GM12878 (cell line): ENCODE data around the gene CMYA5. TPM values are rescaled to one million over a fixed set of nuclear protein-coding genes. Genes with fewer than 3 reads are reported as not detected.
"Not testable (repeated sequence)": the region's sequence is repeated elsewhere in the genome, so short reads cannot be mapped to it uniquely, and the experiment has no call there.

ENCODE experiments used
- ATAC-seq: fragments of 200-7000 bp; cut with Tn5 transposase; 3 replicates; pipeline ENCODE4 v1.9.1; 2020; ENCODE audit warnings: mild to moderate bottlenecking, moderate library complexity
- BruUV-seq: library from RNA; stranded (reverse); fragments of 400-500 nt; replicated peaks from 2 replicates; lab custom pipeline; 2021; lab: Mats Ljungman, UMichigan
- CTCF ChIA-PET: fragments of 300-600 bp; sonication (Branson Sonifier 250); formaldehyde crosslinking; extraction: SDS; loops from one replicate; lab custom pipeline; 2021; ENCODE audit warnings: inconsistent platforms; lab: Yijun Ruan, JAX
- POLR2A ChIA-PET: fragments of 350-600 bp; formaldehyde crosslinking; extraction: SDS; loops from one replicate; lab custom pipeline; 2021; ENCODE audit warnings: inconsistent platforms; lab: Charles Lee
- RAD21 ChIA-PET: fragments of 300-600 bp; sonication (Branson Sonifier 250); formaldehyde crosslinking; loops from one replicate; lab custom pipeline; 2023; ENCODE audit warnings: antibody characterized with exemption; ENCODE audit not compliant: unreplicated experiment; lab: Charles Lee
- SMC1A ChIA-PET: fragments of 300-600 bp; sonication (Branson Sonifier 250); formaldehyde crosslinking; loops from one replicate; lab custom pipeline; 2023; ENCODE audit not compliant: unreplicated experiment, uncharacterized antibody; lab: Charles Lee
- DNase-seq: peaks from one replicate; pipeline ENCODE4 v3.0.0-alpha.2; 2011; ENCODE audit warnings: low read depth, low spot score
- FAIRE-seq: peaks from 3 replicates; lab custom pipeline; 2011; peaks lifted over from hg19 to GRCh38; lab: Jason Lieb, UNC
- H2AFZ ChIP-seq: 2 replicates; pipeline ENCODE4 v1.6.0; 2011; ENCODE audit warnings: low read depth, low read length, control low read depth; ENCODE audit not compliant: control insufficient read depth
- H3K27ac ChIP-seq: 2 replicates; pipeline ENCODE4 v1.5.1; 2011; ENCODE audit warnings: control low read depth; ENCODE audit not compliant: control insufficient read depth, insufficient read depth
- H3K27me3 ChIP-seq, 2 experiments: replicated peaks in 1 of 2; 2 replicates each; pipeline versions ENCODE4 v1.6.0 to v1.6.1; 2011; ENCODE audit warnings: low read length in 1 of 2; ENCODE audit not compliant: control insufficient read depth in 2 of 2, insufficient read depth in 2 of 2
- H3K36me3 ChIP-seq, 2 experiments: 2 replicates each; pipeline ENCODE4 v1.5.1; 2011; ENCODE audit warnings: low read length in 1 of 2; ENCODE audit not compliant: control insufficient read depth in 2 of 2, insufficient read depth in 2 of 2
- H3K4me1 ChIP-seq: 2 replicates; pipeline ENCODE4 v1.6.1; 2011; ENCODE audit warnings: mild to moderate bottlenecking, low read length, moderate library complexity, mixed read lengths; ENCODE audit not compliant: control insufficient read depth, insufficient read depth
- H3K4me2 ChIP-seq: 2 replicates; pipeline ENCODE4 v1.6.0; 2011; ENCODE audit warnings: control low read depth; ENCODE audit not compliant: control insufficient read depth, insufficient read depth
- H3K4me3 ChIP-seq: fragments of 200-600 bp; sonication (generic); 2 replicates; pipeline ENCODE4 v1.5.1; 2016
- H3K79me2 ChIP-seq: 2 replicates; pipeline ENCODE4 v1.6.0; 2011; ENCODE audit warnings: low read length; ENCODE audit not compliant: control insufficient read depth, insufficient read depth
- H3K9ac ChIP-seq: 2 replicates; pipeline ENCODE4 v1.8.0; 2011; ENCODE audit warnings: low read length, control low read depth, mixed read lengths; ENCODE audit not compliant: control insufficient read depth, insufficient read depth
- H3K9me3 ChIP-seq: replicated peaks from 3 replicates; pipeline ENCODE4 v1.5.1; 2011; ENCODE audit warnings: mild to moderate bottlenecking, low read length; ENCODE audit not compliant: control insufficient read depth, insufficient read depth
- H4K20me1 ChIP-seq: 2 replicates; pipeline ENCODE4 v1.6.0; 2011; ENCODE audit not compliant: control insufficient read depth, insufficient read depth
- CBX3 ChIP-seq: fragments of 200-600 bp; sonication (generic); IDR thresholded peaks from 2 replicates; pipeline ENCODE4 v1.6.1; 2016; ENCODE audit warnings: low read depth, borderline replicate concordance
- EGR1 ChIP-seq, 2 experiments: IDR thresholded peaks; 1 replicate in 1 of 2; 2 replicates in 1 of 2; pipeline ENCODE4 v1.6.1; 2011 to 2012; ENCODE audit warnings: low read depth in 2 of 2, low read length in 2 of 2, borderline replicate concordance in 1 of 2, mild to moderate bottlenecking in 1 of 2, moderate library complexity in 1 of 2
- RFX5 ChIP-seq: IDR thresholded peaks from 2 replicates; pipeline ENCODE4 v1.6.1; 2011; ENCODE audit warnings: low read depth, low read length, improper control_type of control experiment
- SREBF1 ChIP-seq: IDR thresholded peaks from 2 replicates; pipeline ENCODE4 v1.6.1; 2012; ENCODE audit warnings: mild to moderate bottlenecking, low read length
- WGBS: methylation state at CpG from one replicate; pipeline ENCODE4 v1.1.6; 2016; ENCODE audit warnings: low lambda C conversion rate; ENCODE audit not compliant: insufficient replicate concordance, insufficient coverage; ENCODE audit errors: missing lambda C conversion rate; 5-methylcytosine and 5-hydroxymethylcytosine counted together
- in situ Hi-C: fragments of 300-500 bp; cut with MboI; formaldehyde crosslinking; loops from 9 replicates; pipeline ENCODE4 v1.14.3; 2018; ENCODE audit warnings: mixed read lengths
- intact Hi-C: fragments of 100-400 bp; cut with micrococcal nuclease; formaldehyde crosslinking; loops from one replicate; pipeline ENCODE4 v1.14.2; 2022; ENCODE audit not compliant: unreplicated experiment
- polyA plus RNA-seq, 11 experiments: library from polyadenylated mRNA; depleted of rRNA in 4 of 11; unstranded in 6 of 11; stranded (reverse) in 5 of 11; fragments of >200 nt; fragmentation: Nextera tagmentation in 4 of 11; fragmentation: Illumina TruSeq in 1 of 11; extraction: Ambion mirVana in 4 of 11; extraction: Trizol in 1 of 11; gene quantifications; 1 replicate in 1 of 11; 2 replicates in 10 of 11; pipeline versions ENCODE4 v1.2.1 to v1.2.3, GENCODE V29; 2011 to 2016; ENCODE audit warnings: inconsistent platforms in 2 of 11, missing spikeins in 2 of 11, low read depth in 1 of 11
- total RNA-seq, 4 experiments: library from RNA; depleted of rRNA in 3 of 4; stranded (reverse); fragments of >200 nt in 3 of 4; fragmentation: Illumina TruSeq in 1 of 4; extraction: Trizol in 1 of 4; gene quantifications; 2 replicates each; pipeline versions ENCODE4 v1.2.1 to v1.2.3, GENCODE V29; 2013 to 2021

The CMYA5 gene
- total and polyA plus RNA-seq, 10 of the 15 experiments (the other 5 are each of a cell fraction or from before 2014, with no cell fraction given) = 0.01 to 0.34 (median 0.16) TPM; not detected in 1

DNA sequence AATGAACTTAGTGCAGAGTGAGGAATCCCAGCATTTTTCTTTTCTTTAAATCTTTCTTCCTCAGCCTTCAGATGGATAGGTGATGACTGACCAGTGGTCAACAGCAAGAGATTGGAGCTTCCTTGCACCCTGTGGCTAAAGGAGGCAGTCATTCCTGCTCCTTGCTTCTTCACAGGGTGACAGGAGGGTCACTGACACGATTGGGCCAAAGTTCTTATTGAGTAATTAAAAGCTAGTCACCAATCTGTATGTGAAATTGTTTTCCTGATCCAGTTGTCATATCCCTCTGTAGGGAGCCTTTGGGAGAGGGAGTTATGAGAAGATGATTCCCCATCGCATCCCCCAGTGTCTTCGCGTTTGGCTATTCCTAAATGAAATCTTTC, 85.2 kb downstream of the CMYA5 start:
- Histone ChIP-seq H3K27me3 (no peaks in the 10 kb centered on the region), H2AFZ (no peak overlapping the region), H4K20me1 (no peaks in the 10 kb centered on the region), H3K4me1 (no peaks in the 10 kb centered on the region), H3K36me3 (no peaks in the 10 kb centered on the region), H3K4me3 (no peak overlapping the region), H3K27ac (no peak overlapping the region), H3K79me2 (no peaks in the 10 kb centered on the region), H3K9ac (no peak overlapping the region), H3K4me2 (no peak overlapping the region), H3K9me3 (no peaks in the 10 kb centered on the region)
- ChIA-PET POLR2A (no interaction called here), CTCF (interaction anchor here (0.9 to 2.8 kb wide), 9 partner anchors 12 to 309 kb away, joined by 3 to 8 read pairs (median 3); no protein-coding TSS in a partner anchor), SMC1A (interaction anchor here (0.6 to 1.6 kb wide), 5 partner anchors 10 to 207 kb away, joined by 3 read pairs; no protein-coding TSS in a partner anchor), RAD21 (interaction anchor here (2.0 kb wide), 1 partner anchor 217 kb away, joined by 7 read pairs; no protein-coding TSS in a partner anchor)
- 75% methylated on average over 4 of the region's 4 CpGs for WGBS
- in situ Hi-C loops (no loop called here), intact Hi-C loops (no loop called here)
- no TSS peak for BruUV-seq
- TF ChIP-seq SREBF1 (no peak), EGR1 (IDR thresholded peaks at IDR 0.05; ENCODE audit: borderline replicate concordance in 1 of 2, low read depth in 2 of 2, low read length in 2 of 2) (no peak), RFX5 (no peak), CBX3 (no peak)
- ATAC-seq (no peak), FAIRE-seq (no peak), DNase-seq (no peak)

DNA sequence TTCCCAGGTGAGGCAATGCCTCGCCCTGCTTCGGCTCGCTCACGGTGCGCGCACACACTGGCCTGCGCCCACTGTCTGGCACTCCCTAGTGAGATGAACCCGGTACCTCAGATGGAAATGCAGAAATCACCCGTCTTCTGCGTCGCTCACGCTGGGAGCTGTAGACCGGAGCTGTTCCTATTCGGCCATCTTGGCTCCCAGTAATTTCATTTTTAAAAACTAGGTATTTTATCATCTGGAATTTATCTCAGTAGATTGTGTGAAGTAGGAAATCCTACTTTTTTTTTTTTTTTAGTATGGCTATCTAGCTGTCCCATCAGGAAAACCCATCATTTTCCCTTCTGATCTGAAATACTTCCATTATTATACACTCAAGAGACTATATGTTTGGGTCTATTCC, 95.1 kb downstream of the CMYA5 start:
- H3K27me3 ChIP-seq, H3K4me2 ChIP-seq, H3K9ac ChIP-seq, H3K4me3 ChIP-seq, H3K9me3 ChIP-seq, POLR2A ChIA-PET, H3K36me3 ChIP-seq, BruUV-seq, FAIRE-seq, ATAC-seq, in situ Hi-C loops, H2AFZ ChIP-seq, CTCF ChIA-PET, DNase-seq, H3K27ac ChIP-seq, RAD21 ChIA-PET, H3K4me1 ChIP-seq, H3K79me2 ChIP-seq, H4K20me1 ChIP-seq: not testable (repeated sequence)
- WGBS = 29% methylated on average over 10 of the region's 14 CpGs
- SMC1A ChIA-PET = interaction anchor here (0.7 kb wide), 1 partner anchor 10 kb away, joined by 3 read pairs; no protein-coding TSS in a partner anchor
- intact Hi-C loops = loop anchor here (10.0 kb wide), 1 partner anchor 400 kb away; no protein-coding TSS in a partner anchor
